Heart left ventricle (tissue), 16 donors: ENCODE data around the gene IGSF8. TPM values are rescaled to one million over a fixed set of nuclear protein-coding genes. Genes with fewer than 3 reads are reported as not detected.

Experiments
- ATAC-seq, 4 donors: fragments of 200-7000 bp; cut with Tn5 transposase; one replicate each; pipeline ENCODE4 v1.9.1; 2020 to 2022; ENCODE audit warnings: moderate library complexity in 4 of 4, mild to moderate bottlenecking in 3 of 4, moderate number of reproducible peaks in 1 of 4
- DNase-seq, 5 donors: peaks; one replicate each; pipeline ENCODE4 v3.0.0-alpha.2; 2020
- H3K27ac ChIP-seq, 12 donors: fragments of 200-600 bp; sonication (generic) in 4 of 12; one replicate each; pipeline versions ENCODE4 v1.5.0 to v1.8.0; 2016 to 2022; ENCODE audit warnings: mild to moderate bottlenecking in 2 of 12
- H3K27me3 ChIP-seq, 9 donors: fragments of 200-600 bp; sonication (generic) in 2 of 9; one replicate each; pipeline versions ENCODE4 v1.5.1 to v1.8.0; 2016 to 2022; ENCODE audit warnings: mild to moderate bottlenecking in 3 of 9
- H3K36me3 ChIP-seq, 9 donors: fragments of 200-600 bp; sonication (generic) in 2 of 9; one replicate each; pipeline versions ENCODE4 v1.5.0 to v1.8.0; 2018 to 2022; ENCODE audit warnings: mild to moderate bottlenecking in 2 of 9
- H3K4me1 ChIP-seq, 12 donors: fragments of 200-600 bp; sonication (generic) in 4 of 12; one replicate each; pipeline versions ENCODE4 v1.5.0 to v1.8.0; 2016 to 2022; ENCODE audit warnings: mild to moderate bottlenecking in 3 of 12
- H3K4me3 ChIP-seq, 12 donors: fragments of 200-600 bp; sonication (generic) in 4 of 12; one replicate each; pipeline versions ENCODE4 v1.5.0 to v1.8.0; 2017 to 2022; ENCODE audit warnings: mild to moderate bottlenecking in 9 of 12, moderate library complexity in 4 of 12
- H3K9me3 ChIP-seq, 12 donors: fragments of 200-600 bp; sonication (generic) in 4 of 12; one replicate each; pipeline versions ENCODE4 v1.5.0 to v1.8.0; 2016 to 2022; ENCODE audit warnings: mild to moderate bottlenecking in 1 of 12
- CTCF ChIP-seq, 12 donors: fragments of 200-600 bp; sonication (generic) in 4 of 12; IDR thresholded peaks; one replicate each; pipeline versions ENCODE4 v1.5.0 to v1.8.0; 2018 to 2022; ENCODE audit warnings: antibody characterized with exemption in 12 of 12, mild to moderate bottlenecking in 5 of 12
- POLR2A ChIP-seq, 2 donors: fragments of 450-650 bp; IDR thresholded peaks; one replicate each; pipeline ENCODE4 v1.6.1; 2017; ENCODE audit warnings: antibody characterized with exemption in 2 of 2, mild to moderate bottlenecking in 2 of 2, moderate library complexity in 2 of 2
- WGBS, 4 donors: extraction: QIAGEN DNeasy Blood & Tissue Kit in 2 of 4; methylation state at CpG; one replicate each; pipeline versions ENCODE4 v1.1.5 to v1.1.7; 2013 to 2018; 5-methylcytosine and 5-hydroxymethylcytosine counted together
- intact Hi-C, 10 donors: fragments of 100-400 bp; cut with DNase I; formaldehyde crosslinking; loops; one replicate each; pipeline versions ENCODE4 v1.11.1 to v1.14.2; 2022
- polyA plus RNA-seq, 2 donors: library from polyadenylated mRNA; stranded (reverse); fragments of 200-250 nt; gene quantifications; one replicate each; pipeline ENCODE4 v1.2.3, GENCODE V29; 2013
- total RNA-seq, 9 donors: library from RNA; depleted of rRNA in 2 of 9; stranded (reverse); fragments of >200 nt in 2 of 9; fragmentation: NEBNext Ultra II Directional in 3 of 9; extraction: Animal tissue kit (Norgen Biotek cat#: 25700) in 3 of 9; gene quantifications; one replicate each; pipeline versions ENCODE4 v1.1.0 to v1.2.4, GENCODE V29; 2016 to 2023
- donor health status: ischemic (EF 13 %, LVEDD 7.1; RV severe dilation, severe dysfunction).
- donor health status: healthy with polysubstance abuse.
- donor health status: DM: no; HTN: yes; CAD: no.
- donor health status: DM: no; HTN: no; CAD: no.
- donor health status: ischemic (EF 25% LVEDD 6.9; RV normal size, moderate dysfunction).
- donor health status: ischemic (EF 25% LVEDD 5.7; RV mildly dilated, moderate dysfunction).
- donor health status: healthy.
- donor health status: DM: yes; HTN: yes; CAD: no.
- donor health status: ischemic (EF 35%, LVEDD 5.7; RV mildly dilated, moderate dysfunction).
- donor health status: nonischemic (EF 11% LVEDD 7.7; RV severe dilation, severe dysfunction).
- donor health status: DM: yes; HTN: yes; CAD: no.
- donor health status: PGD.
- donor health status: ischemic (EF 29% LVEDD 5.4; RV normal size, mild dysfunction).
- donor health status: nonischemic (EF 23%, LVEDD 6.1; RV moderate dilation, normal function).

The IGSF8 gene
- total and polyA plus RNA-seq, 11 donors, result 15.0 to 49.3 (median 24.8) TPM

- intact Hi-C loops, result loop anchor here in 4 of 10 donors (5.0 to 10.0 kb wide), 4 partner anchors 157 to 279 kb away; partner anchors contain the start of gene PEX19 (in 1 of the 4)
- WGBS, 4 donors, result 91 to 97% (median 96%) methylated on average over 2 to 4 of the region's 4 CpGs
- no peak for DNase-seq
These were observed 2.9 kb downstream of the IGSF8 start for GRCh38 chr1:160095382-160096105.

GRCh38 chr1:160094806-160095205 lies 3.6 kb downstream of the IGSF8 start:
- H3K4me1 ChIP-seq, result peaks cover 7 to 31% (median 19%) of the 10 kb centered on the region in 12 donors
- 90 to 97% (median 94%) methylated on average over 12 to 14 of the region's 14 CpGs for WGBS, 4 donors
- no peaks in the 10 kb centered on the region for H3K27me3 ChIP-seq
- no peaks in the 10 kb centered on the region for H3K9me3 ChIP-seq
- no peak overlapping the region for H3K4me3 ChIP-seq
- ATAC-seq (no peak), DNase-seq (no peak)
- TF ChIP-seq CTCF (IDR thresholded peaks at IDR 0.05) (no peak), POLR2A (IDR thresholded peaks at IDR 0.05) (no peak)
- peaks cover 0 to 48% (median 21%) of the 10 kb centered on the region in 9 donors for H3K36me3 ChIP-seq
- intact Hi-C loops, result loop anchor here in 4 of 10 donors (5.0 to 10.0 kb wide), 4 partner anchors 157 to 280 kb away; partner anchors contain the start of gene PEX19 (in 1 of the 4)
- no peak overlapping the region for H3K27ac ChIP-seq

More at GRCh38 chr1:160095382-160096105, 2.9 kb downstream of the IGSF8 start:
- H3K9me3 ChIP-seq, result no peaks in the 10 kb centered on the region
- no peak for TF ChIP-seq CTCF (IDR thresholded peaks at IDR 0.05)
- no peak for TF ChIP-seq POLR2A (IDR thresholded peaks at IDR 0.05)
- peaks cover 7 to 31% (median 19%) of the 10 kb centered on the region in 12 donors for H3K4me1 ChIP-seq
- ATAC-seq, result no peak
- H3K36me3 ChIP-seq, result peaks cover 0 to 45% (median 21%) of the 10 kb centered on the region in 9 donors
- H3K27me3 ChIP-seq, result no peaks in the 10 kb centered on the region
- H3K27ac ChIP-seq, result no peak overlapping the region
- H3K4me3 ChIP-seq, result no peak overlapping the region

GRCh38 chr1:160094291-160094625 lies 4.2 kb downstream of the IGSF8 start:
- Histone ChIP-seq H3K4me1 (peaks cover 7 to 27% (median 16%) of the 10 kb centered on the region in 12 donors), H3K4me3 (no peak overlapping the region), H3K9me3 (no peaks in the 10 kb centered on the region), H3K27me3 (no peaks in the 10 kb centered on the region), H3K36me3 (peaks cover 0 to 48% (median 21%) of the 10 kb centered on the region in 9 donors), H3K27ac (peak overlapping the region in 1 of 12 donors; percentile 2)
- WGBS, 4 donors, result 83 to 90% (median 88%) methylated on average over 4 of the region's 4 CpGs
- intact Hi-C loops, result loop anchor here in 1 of 10 donors (10.0 kb wide), 1 partner anchor 281 kb away; no protein-coding TSS in a partner anchor
- DNase-seq, result no peak
- no peak for ATAC-seq
- TF ChIP-seq POLR2A (IDR thresholded peaks at IDR 0.05) (no peak), CTCF (IDR thresholded peaks at IDR 0.05) (no peak)

GRCh38 chr1:160093624-160094290 lies 4.7 kb downstream of the IGSF8 start:
- Histone ChIP-seq H3K4me3 (no peak overlapping the region), H3K36me3 (peaks cover 0 to 53% (median 22%) of the 10 kb centered on the region in 9 donors), H3K27me3 (no peaks in the 10 kb centered on the region), H3K4me1 (peaks cover 7 to 24% (median 14%) of the 10 kb centered on the region in 12 donors), H3K9me3 (no peaks in the 10 kb centered on the region), H3K27ac (peak overlapping the region in 1 of 12 donors; percentile 2)
- no peak for TF ChIP-seq CTCF (IDR thresholded peaks at IDR 0.05)
- no peak for TF ChIP-seq POLR2A (IDR thresholded peaks at IDR 0.05)
- DNase-seq, result peak in 1 of 5 donors; percentile 36
- intact Hi-C loops, result loop anchor here in 1 of 10 donors (10.0 kb wide), 1 partner anchor 281 kb away; no protein-coding TSS in a partner anchor
- WGBS, 4 donors, result 84 to 88% (median 86%) methylated on average over 15 to 21 of the region's 21 CpGs
- no peak for ATAC-seq
